Measurements from ENCODE around the gene VAC14. TPM values are rescaled to one million over a fixed set of nuclear protein-coding genes. Genes with fewer than 3 reads are reported as not detected.

Gene VAC14
- polyA plus RNA-seq, 3 donors = 20.7 to 49.4 (median 31.1) TPM

DNA sequence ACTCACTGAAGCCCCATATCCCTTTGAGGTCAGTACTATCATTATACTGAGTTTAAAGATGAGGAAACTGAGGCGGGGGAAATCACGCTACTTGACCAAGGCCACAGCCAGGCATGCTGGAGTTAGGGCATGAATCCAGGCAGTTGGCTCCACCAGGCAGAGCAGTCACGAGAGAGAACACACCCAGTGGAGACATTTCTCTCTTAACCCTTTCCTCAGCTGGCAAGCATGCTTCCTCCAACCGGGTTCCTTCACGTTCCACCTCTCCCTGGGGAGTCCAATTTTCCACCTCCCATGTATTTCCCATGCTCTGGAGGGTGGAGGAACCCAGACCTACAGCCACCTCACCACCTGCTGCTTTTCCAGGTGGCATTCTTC, 32.8 kb downstream of the VAC14 start:
- 100% methylated on average over 1 of the region's 5 CpGs for WGBS (ENCODE audit: insufficient coverage)
- peaks cover 87 to 93% of the 10 kb centered on the region in 2 donors for H3K36me3 ChIP-seq (replicated peaks in 1 of 2; ENCODE audit: control insufficient read depth in 1 of 2, insufficient read depth in 2 of 2, low read length in 2 of 2)

DNA sequence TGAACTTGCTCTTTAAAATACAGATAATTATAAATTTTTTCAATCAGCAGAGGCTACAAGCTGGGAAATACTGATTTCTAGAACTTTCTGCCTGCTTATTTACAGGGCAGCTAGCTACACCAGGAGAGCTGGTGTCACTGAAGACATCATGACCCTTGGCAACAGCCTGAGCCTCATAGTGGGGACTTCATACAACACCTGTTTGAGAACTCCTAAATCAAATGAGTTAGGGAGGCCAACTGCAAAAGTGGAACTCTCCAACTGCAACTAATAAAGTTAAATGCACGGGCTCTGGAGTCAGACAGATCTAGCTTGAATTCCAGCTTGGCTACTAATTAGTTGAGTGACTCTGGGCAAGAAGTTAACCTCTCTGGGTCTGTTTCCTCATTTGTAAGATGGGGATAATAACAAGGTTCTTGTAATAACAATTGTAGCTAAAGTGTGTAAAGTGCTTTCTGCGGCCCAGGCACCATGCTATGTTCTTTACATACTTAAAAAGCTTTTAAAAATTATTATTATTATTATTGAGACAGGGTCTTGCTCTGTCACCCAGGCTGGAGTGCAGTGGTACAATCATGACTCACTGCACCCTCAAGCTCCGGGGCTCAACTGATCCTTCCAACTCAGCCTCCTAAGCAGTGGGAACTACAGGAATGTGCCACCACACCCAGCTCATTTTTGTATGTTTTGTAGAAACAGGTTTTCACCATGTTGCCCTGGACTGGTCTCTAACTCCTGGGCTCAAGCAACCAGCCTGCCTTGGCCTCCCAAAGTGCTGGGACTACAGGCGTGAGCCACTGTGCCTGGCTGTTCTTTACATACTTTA, 33.4 kb downstream of the VAC14 start:
- Mint-ChIP-seq H3K4me3 (no peak overlapping the region), H3K4me1 (no peaks in the 10 kb centered on the region)
- intact Hi-C loops (cut with micrococcal nuclease) = no loop called here

More for the DNA sequence above, 32.8 kb downstream of the VAC14 start:
- intact Hi-C loops (cut with micrococcal nuclease) = no loop called here
- H3K36me3 Mint-ChIP-seq = peaks cover 70 to 79% of the 10 kb centered on the region in 2 donors
- peaks cover 0 to 2% (median 0%) of the 10 kb centered on the region in 3 donors for H3K27me3 Mint-ChIP-seq (ENCODE audit: low read depth in 3 of 3)
- H3K4me1 Mint-ChIP-seq = no peaks in the 10 kb centered on the region
- H3K9me3 Mint-ChIP-seq = no peaks in the 10 kb centered on the region
- H3K9me3 ChIP-seq (replicated peaks in 1 of 2; ENCODE audit: control insufficient read depth in 1 of 2, insufficient read depth in 1 of 2, low read length in 2 of 2) = no peaks in the 10 kb centered on the region
- H3K27me3 ChIP-seq (ENCODE audit: control insufficient read depth in 2 of 2, insufficient read depth in 2 of 2, low read length in 2 of 2) = no peaks in the 10 kb centered on the region
- no peak overlapping the region for H3K27ac Mint-ChIP-seq
- no peak overlapping the region for H3K4me2 ChIP-seq (replicated peaks; ENCODE audit: extremely low read depth, low read length, poor library complexity, severe bottlenecking)
- no peak overlapping the region for H2AFZ ChIP-seq (ENCODE audit: insufficient read depth, low read depth, low read length, poor library complexity, severe bottlenecking)
- no peaks in the 10 kb centered on the region for H3K79me2 ChIP-seq (ENCODE audit: insufficient read depth, low read length)
- no peak overlapping the region for H3K27ac ChIP-seq (ENCODE audit: low read depth in 1 of 2, low read length in 2 of 2)
- no peak overlapping the region for H3K4me3 ChIP-seq (replicated peaks in 1 of 3; ENCODE audit: low read depth in 2 of 3, low read length in 3 of 3)
- no peak overlapping the region for H3K4me3 Mint-ChIP-seq
- no peak for DNase-seq
- no peak overlapping the region for H3K9ac ChIP-seq (ENCODE audit: insufficient read depth, low read length, poor library complexity, severe bottlenecking)
- no peaks in the 10 kb centered on the region for H4K20me1 ChIP-seq (ENCODE audit: insufficient read depth, low read length)
- TF ChIP-seq, protein P1, sequence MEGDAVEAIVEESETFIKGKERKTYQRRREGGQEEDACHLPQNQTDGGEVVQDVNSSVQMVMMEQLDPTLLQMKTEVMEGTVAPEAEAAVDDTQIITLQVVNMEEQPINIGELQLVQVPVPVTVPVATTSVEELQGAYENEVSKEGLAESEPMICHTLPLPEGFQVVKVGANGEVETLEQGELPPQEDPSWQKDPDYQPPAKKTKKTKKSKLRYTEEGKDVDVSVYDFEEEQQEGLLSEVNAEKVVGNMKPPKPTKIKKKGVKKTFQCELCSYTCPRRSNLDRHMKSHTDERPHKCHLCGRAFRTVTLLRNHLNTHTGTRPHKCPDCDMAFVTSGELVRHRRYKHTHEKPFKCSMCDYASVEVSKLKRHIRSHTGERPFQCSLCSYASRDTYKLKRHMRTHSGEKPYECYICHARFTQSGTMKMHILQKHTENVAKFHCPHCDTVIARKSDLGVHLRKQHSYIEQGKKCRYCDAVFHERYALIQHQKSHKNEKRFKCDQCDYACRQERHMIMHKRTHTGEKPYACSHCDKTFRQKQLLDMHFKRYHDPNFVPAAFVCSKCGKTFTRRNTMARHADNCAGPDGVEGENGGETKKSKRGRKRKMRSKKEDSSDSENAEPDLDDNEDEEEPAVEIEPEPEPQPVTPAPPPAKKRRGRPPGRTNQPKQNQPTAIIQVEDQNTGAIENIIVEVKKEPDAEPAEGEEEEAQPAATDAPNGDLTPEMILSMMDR (IDR thresholded peaks at IDR 0.05) = no peak
- no peaks in the 10 kb centered on the region for H3K4me1 ChIP-seq (ENCODE audit: control insufficient read depth in 1 of 2, insufficient read depth in 2 of 2, low read length in 2 of 2)

More for the DNA sequence above, 33.4 kb downstream of the VAC14 start:
- no peak for DNase-seq
- no peaks in the 10 kb centered on the region for H3K4me1 ChIP-seq (ENCODE audit: control insufficient read depth in 1 of 2, insufficient read depth in 2 of 2, low read length in 2 of 2)
- H3K27ac ChIP-seq (ENCODE audit: low read depth in 1 of 2, low read length in 2 of 2) = no peak overlapping the region
- H3K27ac Mint-ChIP-seq = peak overlapping the region in 1 of 7 donors; percentile 60
- TF ChIP-seq, protein P1 (IDR thresholded peaks at IDR 0.05) = no peak
- H3K36me3 ChIP-seq (replicated peaks in 1 of 2; ENCODE audit: control insufficient read depth in 1 of 2, insufficient read depth in 2 of 2, low read length in 2 of 2) = peaks cover 88 to 93% of the 10 kb centered on the region in 2 donors
- peaks cover 0 to 2% (median 0%) of the 10 kb centered on the region in 3 donors for H3K27me3 Mint-ChIP-seq (ENCODE audit: low read depth in 3 of 3)
- H3K9ac ChIP-seq (ENCODE audit: insufficient read depth, low read length, poor library complexity, severe bottlenecking) = no peak overlapping the region
- WGBS (ENCODE audit: insufficient coverage) = 100% methylated on average over 1 of the region's 4 CpGs
- H3K9me3 ChIP-seq (replicated peaks in 1 of 2; ENCODE audit: control insufficient read depth in 1 of 2, insufficient read depth in 1 of 2, low read length in 2 of 2) = no peaks in the 10 kb centered on the region
- no peak overlapping the region for H3K4me3 ChIP-seq (replicated peaks in 1 of 3; ENCODE audit: low read depth in 2 of 3, low read length in 3 of 3)
- H4K20me1 ChIP-seq (ENCODE audit: insufficient read depth, low read length) = no peaks in the 10 kb centered on the region
- H3K4me2 ChIP-seq (replicated peaks; ENCODE audit: extremely low read depth, low read length, poor library complexity, severe bottlenecking) = no peak overlapping the region
- peaks cover 69 to 80% of the 10 kb centered on the region in 2 donors for H3K36me3 Mint-ChIP-seq
- no peaks in the 10 kb centered on the region for H3K79me2 ChIP-seq (ENCODE audit: insufficient read depth, low read length)
- H2AFZ ChIP-seq (ENCODE audit: insufficient read depth, low read depth, low read length, poor library complexity, severe bottlenecking) = no peak overlapping the region
- H3K27me3 ChIP-seq (ENCODE audit: control insufficient read depth in 2 of 2, insufficient read depth in 2 of 2, low read length in 2 of 2) = no peaks in the 10 kb centered on the region
- no peaks in the 10 kb centered on the region for H3K9me3 Mint-ChIP-seq
